Psoas muscle (tissue), 8 donors: Measurements from ENCODE around the gene TLL1. TPM values are rescaled to one million over a fixed set of nuclear protein-coding genes. Genes with fewer than 3 reads are reported as not detected.

Experiments
- ATAC-seq, 4 donors: fragments of 200-7000 bp; cut with Tn5 transposase; one replicate each; pipeline ENCODE4 v1.9.1; 2020; ENCODE audit warnings: moderate library complexity in 3 of 4, mild to moderate bottlenecking in 2 of 4
- DNase-seq, 2 donors: peaks; one replicate each; pipeline ENCODE4 v3.0.0-alpha.2; 2020
- H3K27ac ChIP-seq: fragments of 200-600 bp; one replicate; pipeline ENCODE4 v1.8.0; 2022
- H3K27me3 ChIP-seq, 3 donors: fragments of 200-600 bp in 1 of 3; one replicate each; pipeline versions ENCODE4 v1.6.1 to v1.8.0; 2013 to 2022; ENCODE audit warnings: low read length in 2 of 3, mild to moderate bottlenecking in 2 of 3, moderate library complexity in 1 of 3; ENCODE audit not compliant: insufficient read depth in 3 of 3
- H3K36me3 ChIP-seq, 2 donors: fragments of 200-600 bp in 1 of 2; one replicate each; pipeline versions ENCODE4 v1.6.1 to v1.8.0; 2013 to 2022; ENCODE audit warnings: low read depth in 1 of 2, mild to moderate bottlenecking in 1 of 2, moderate library complexity in 1 of 2; ENCODE audit not compliant: insufficient read depth in 1 of 2
- H3K4me1 ChIP-seq: fragments of 200-600 bp; one replicate; pipeline ENCODE4 v1.8.0; 2022
- H3K4me3 ChIP-seq: fragments of 200-600 bp; one replicate; pipeline ENCODE4 v1.8.0; 2022; ENCODE audit warnings: mild to moderate bottlenecking
- H3K9me3 ChIP-seq: fragments of 200-600 bp; one replicate; pipeline ENCODE4 v1.8.0; 2022
- CTCF ChIP-seq: fragments of 200-600 bp; IDR thresholded peaks from one replicate; pipeline ENCODE4 v1.8.0; 2022; ENCODE audit warnings: antibody characterized with exemption
- WGBS, 3 donors: extraction: QIAGEN DNeasy Blood & Tissue Kit; methylation state at CpG; one replicate each; pipeline versions ENCODE4 v1.1.6 to v1.1.7; 2013; 5-methylcytosine and 5-hydroxymethylcytosine counted together
- intact Hi-C, 2 donors: fragments of 100-400 bp; cut with DNase I; formaldehyde crosslinking; loops; one replicate each; pipeline versions ENCODE4 v1.11.0 to v1.14.2; 2022
- polyA plus RNA-seq, 3 donors: library from polyadenylated mRNA; stranded (reverse); fragments of 200-250 nt; gene quantifications; one replicate each; pipeline ENCODE4 v1.2.3, GENCODE V29; 2013
- total RNA-seq, 4 donors: library from RNA; stranded (reverse); fragmentation: NEBNext Ultra II Directional in 2 of 4; extraction: Animal tissue kit (Norgen Biotek cat#: 25700) in 2 of 4; gene quantifications; one replicate each; pipeline versions ENCODE4 v1.2.1 to v1.2.4, GENCODE V29; 2021 to 2023
- donor health status: healthy with polysubstance abuse.
- donor health status: DM: no; HTN: no; CAD: no; lungs with moderate emphysema.
- donor health status: Bipolar disorder and iron deficiency.
- donor health status: healthy.
- donor health status: DM: yes; HTN: yes; CAD: no.
- donor health status: DM: no; HTN: no; CAD: no.
- donor health status: DM: no; HTN: no; CAD: no.
- donor health status: DM: yes; HTN: yes; CAD: no.

TLL1 gene
- total and polyA plus RNA-seq, 7 donors: 0.23 to 0.89 (median 0.54) TPM

DNA sequence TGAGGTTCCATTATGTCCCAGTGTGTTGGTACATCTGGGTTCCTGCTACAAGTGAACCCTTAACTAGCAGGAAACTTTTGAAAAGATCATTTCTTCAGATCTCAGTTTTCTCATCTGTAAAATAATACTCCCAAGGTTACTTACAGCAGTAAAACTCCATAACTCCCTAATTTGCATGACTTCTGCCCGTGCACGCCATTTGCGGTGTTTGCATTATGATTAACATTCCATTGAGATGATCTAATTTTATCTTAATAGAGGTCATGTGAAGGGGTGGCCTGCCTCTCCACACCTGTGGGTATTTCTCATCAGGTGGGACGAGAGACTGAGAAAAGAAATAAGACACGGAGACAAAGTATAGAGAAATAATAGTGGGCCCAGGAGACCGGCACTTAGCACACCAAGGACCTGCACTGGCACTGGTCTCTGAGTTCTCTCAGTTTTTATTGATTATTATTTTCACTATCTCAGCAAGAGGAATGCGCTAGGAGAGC, 219.8 kb downstream of the TLL1 start:
- no peak overlapping the region for H3K4me3 ChIP-seq
- intact Hi-C loops: loop anchor here (5.0 to 10.0 kb wide), 3 partner anchors 218 to 601 kb away; partner anchors contain the start of gene TLL1 (in 1 of the 2)
- ATAC-seq (no peak), DNase-seq (no peak)
- no peaks in the 10 kb centered on the region for H3K36me3 ChIP-seq
- H3K4me1 ChIP-seq: no peaks in the 10 kb centered on the region
- WGBS, 3 donors: 35 to 40% (median 39%) methylated on average over 7 of the region's 7 CpGs
- no peak overlapping the region for H3K27ac ChIP-seq
- no peak for TF ChIP-seq CTCF
- no peaks in the 10 kb centered on the region for H3K9me3 ChIP-seq
- no peaks in the 10 kb centered on the region for H3K27me3 ChIP-seq

DNA sequence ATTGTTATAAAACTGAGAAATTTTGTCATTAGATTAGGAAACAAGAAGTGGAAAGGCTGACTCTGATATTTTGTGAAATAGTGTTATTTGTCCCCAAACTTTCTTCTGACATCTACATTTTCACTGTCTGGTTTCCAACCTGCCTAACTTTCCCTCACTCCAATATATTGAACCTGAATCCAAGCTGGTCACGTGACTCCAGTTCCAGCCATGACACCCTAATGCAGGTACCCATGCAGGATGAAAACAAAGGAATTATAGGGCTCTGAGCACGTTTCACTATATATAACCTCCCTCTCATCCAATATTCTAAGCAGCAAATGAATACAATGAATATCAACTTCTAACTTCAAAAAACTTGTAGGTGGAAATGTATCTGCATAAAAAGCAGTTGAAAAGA, 231.6 kb downstream of the TLL1 start:
- no peak for ATAC-seq
- Histone ChIP-seq H3K36me3 (no peaks in the 10 kb centered on the region), H3K9me3 (no peaks in the 10 kb centered on the region), H3K27ac (no peak overlapping the region), H3K4me3 (no peak overlapping the region), H3K4me1 (no peaks in the 10 kb centered on the region), H3K27me3 (no peaks in the 10 kb centered on the region)
- DNase-seq: no peak
- no peak for TF ChIP-seq CTCF
- intact Hi-C loops: no loop called here
- WGBS, 3 donors: 60 to 67% (median 61%) methylated on average over 2 of the region's 2 CpGs

DNA sequence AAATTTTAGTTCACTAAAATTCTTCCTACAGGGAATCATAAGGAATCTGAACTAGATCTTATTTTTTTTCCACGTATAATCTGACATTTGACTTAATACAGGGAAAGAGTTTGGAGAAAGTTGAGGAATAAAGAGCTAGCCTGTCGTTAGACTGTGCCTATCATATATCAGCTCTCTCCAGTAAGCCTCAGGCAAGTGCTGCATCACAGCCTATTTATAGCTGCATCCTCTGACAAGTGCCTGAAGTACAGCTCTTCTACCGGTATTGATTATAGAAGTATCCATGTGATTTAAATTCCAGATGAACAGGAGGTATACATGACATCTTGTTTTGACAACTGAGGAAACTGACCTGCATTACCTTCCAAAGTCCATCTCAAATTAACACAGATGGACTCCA, 248.9 kb downstream of the TLL1 start:
- Histone ChIP-seq H3K9me3 (no peaks in the 10 kb centered on the region), H3K27ac (no peak overlapping the region), H3K4me3 (peak overlapping the region; percentile 33), H3K36me3 (no peaks in the 10 kb centered on the region), H3K27me3 (no peaks in the 10 kb centered on the region), H3K4me1 (no peaks in the 10 kb centered on the region)
- peak; percentile 85 to 99 (median 98) for ATAC-seq
- WGBS, 3 donors: 16 to 30% (median 24%) methylated on average over 3 of the region's 3 CpGs
- intact Hi-C loops: no loop called here
- no peak for TF ChIP-seq CTCF
- DNase-seq: no peak

GRCh38 chr4:166123546-166123945, 250.5 kb downstream of the TLL1 start:
- no peaks in the 10 kb centered on the region for H3K27me3 ChIP-seq
- no peak for DNase-seq
- H3K9me3 ChIP-seq: no peaks in the 10 kb centered on the region
- H3K4me1 ChIP-seq: no peaks in the 10 kb centered on the region
- H3K27ac ChIP-seq: no peak overlapping the region
- H3K36me3 ChIP-seq: no peaks in the 10 kb centered on the region
- no peak for ATAC-seq
- no peak for TF ChIP-seq CTCF
- intact Hi-C loops: no loop called here
- H3K4me3 ChIP-seq: no peak overlapping the region

GRCh38 chr4:166128403-166128802, 255.4 kb downstream of the TLL1 start:
- Histone ChIP-seq H3K4me3 (no peak overlapping the region), H3K4me1 (no peaks in the 10 kb centered on the region), H3K36me3 (no peaks in the 10 kb centered on the region), H3K9me3 (no peaks in the 10 kb centered on the region), H3K27me3 (no peaks in the 10 kb centered on the region), H3K27ac (no peak overlapping the region)
- intact Hi-C loops: no loop called here
- WGBS, 3 donors: 31 to 52% (median 35%) methylated on average over 1 of the region's 1 CpG
- ATAC-seq (no peak), DNase-seq (no peak)
- no peak for TF ChIP-seq CTCF
